K562 (cell line): ENCODE data around the gene ST3GAL5. TPM values are rescaled to one million over a fixed set of nuclear protein-coding genes. Genes with fewer than 3 reads are reported as not detected.

ENCODE experiments used
- ARHGAP35 ChIP-seq: fragments of 450-650 bp; IDR thresholded peaks from 2 replicates; pipeline ENCODE4 v1.6.1; 2018; ENCODE audit not compliant: partially characterized antibody
- CBFB ChIP-seq: sonication (generic); formaldehyde crosslinking; IDR thresholded peaks from 2 replicates; pipeline ENCODE4 v1.4.0; 2020; ENCODE audit warnings: mild to moderate bottlenecking, missing genetic modification reagents
- CCNT2 ChIP-seq: IDR thresholded peaks from 2 replicates; pipeline ENCODE4 v1.6.1; 2011; ENCODE audit warnings: borderline replicate concordance, low read depth, mild to moderate bottlenecking, moderate library complexity, mixed read lengths, low read length; ENCODE audit not compliant: insufficient read length; ENCODE audit errors: extremely low read depth
- CHCHD3 ChIP-seq: fragments of 250-450 bp; sonication (Bioruptor Pico); IDR thresholded peaks from 2 replicates; pipeline ENCODE4 v2.1.2; 2022; ENCODE audit warnings: mild to moderate bottlenecking
- FOXK1 ChIP-seq: sonication (generic); formaldehyde crosslinking; IDR thresholded peaks from 2 replicates; pipeline ENCODE4 v1.8.0; 2022; ENCODE audit warnings: missing genetic modification reagents, mild to moderate bottlenecking, borderline replicate concordance
- GATA2 ChIP-seq: sonication (generic); formaldehyde crosslinking; IDR thresholded peaks from 2 replicates; pipeline ENCODE4 v1.4.0; 2020; ENCODE audit warnings: mild to moderate bottlenecking, missing genetic modification reagents
- GMEB1 ChIP-seq: fragments of 250-450 bp; sonication (Bioruptor Pico); IDR thresholded peaks from 2 replicates; pipeline ENCODE4 v1.4.0; 2020; ENCODE audit warnings: mild to moderate bottlenecking
- HDAC2 ChIP-seq: fragments of 450-650 bp; IDR thresholded peaks from 2 replicates; pipeline ENCODE4 v1.6.1; 2016; ENCODE audit warnings: mild to moderate bottlenecking
- HMG20A ChIP-seq: fragments of 450-650 bp; formaldehyde crosslinking; conservative IDR thresholded peaks from 2 replicates; pipeline ENCODE4 v1.4.0; 2020; ENCODE audit warnings: mild to moderate bottlenecking, mixed read lengths
- HNRNPH1 ChIP-seq: fragments of 200-400 bp; formaldehyde crosslinking; optimal IDR thresholded peaks from 2 replicates; pipeline ENCODE3; 2017; ENCODE audit warnings: low read depth, mild to moderate bottlenecking, low read length, moderate library complexity
- IFI16 ChIP-seq: fragments of 250-450 bp; sonication (Bioruptor Pico); IDR thresholded peaks from 2 replicates; pipeline ENCODE4 v2.1.2; 2022; ENCODE audit warnings: mild to moderate bottlenecking, inconsistent platforms
- KLF6 ChIP-seq: fragments of 250-450 bp; sonication (Bioruptor Pico); IDR thresholded peaks from 2 replicates; pipeline ENCODE4 v1.4.0; 2020; ENCODE audit warnings: mild to moderate bottlenecking, moderate library complexity, borderline replicate concordance
- NFE2L1 ChIP-seq: fragments of 450-650 bp; IDR thresholded peaks from 2 replicates; pipeline ENCODE4 v1.6.1; 2016; ENCODE audit warnings: missing genetic modification characterization, low read depth, mild to moderate bottlenecking, missing compliant biosample characterization, moderate library complexity, borderline replicate concordance
- SIN3B ChIP-seq: fragments of 450-650 bp; IDR thresholded peaks from 2 replicates; pipeline ENCODE4 v1.6.1; 2017; ENCODE audit warnings: low read depth, mild to moderate bottlenecking, moderate library complexity
- SIX5 ChIP-seq, 2 experiments: IDR thresholded peaks; 2 replicates each; pipeline ENCODE4 v1.6.1; 2011; ENCODE audit warnings: low read length in 2 of 2, borderline replicate concordance in 1 of 2, low read depth in 1 of 2, mild to moderate bottlenecking in 1 of 2, moderate library complexity in 1 of 2; ENCODE audit not compliant: insufficient read depth in 1 of 2
- SMAD4 ChIP-seq: fragments of 250-450 bp; sonication (Bioruptor Pico); conservative IDR thresholded peaks from 2 replicates; pipeline ENCODE4 v1.8.0; 2021; ENCODE audit warnings: inconsistent platforms, mild to moderate bottlenecking, moderate library complexity
- SRSF1 ChIP-seq: fragments of 200-400 bp; formaldehyde crosslinking; IDR thresholded peaks from 2 replicates; pipeline ENCODE4 v1.6.1; 2017; ENCODE audit warnings: mild to moderate bottlenecking, low read depth, low read length, moderate library complexity
- TAF9B ChIP-seq: fragments of 450-650 bp; IDR thresholded peaks from 2 replicates; pipeline ENCODE4 v1.6.1; 2018; ENCODE audit warnings: mild to moderate bottlenecking; ENCODE audit not compliant: partially characterized antibody
- TCF3 ChIP-seq: sonication (generic); formaldehyde crosslinking; IDR thresholded peaks from 2 replicates; pipeline ENCODE4 v1.4.0; 2020; ENCODE audit warnings: mild to moderate bottlenecking, missing genetic modification reagents
- TEAD2 ChIP-seq: fragments of 450-650 bp; IDR thresholded peaks from 2 replicates; pipeline ENCODE4 v1.6.1; 2016; ENCODE audit warnings: missing genetic modification characterization, control low read depth, missing compliant biosample characterization
- ZBTB26 ChIP-seq: fragments of 450-650 bp; formaldehyde crosslinking; IDR thresholded peaks from 2 replicates; pipeline ENCODE4 v1.4.0; 2022; ENCODE audit warnings: missing genetic modification characterization
- ZKSCAN8 ChIP-seq: fragments of 200-800 bp; sonication (Bioruptor generic); IDR thresholded peaks from 2 replicates; pipeline ENCODE4 v1.6.1; 2016; ENCODE audit warnings: missing genetic modification characterization, missing compliant biosample characterization
- ZNF134 ChIP-seq: fragments of 250-450 bp; sonication (Bioruptor Pico); conservative IDR thresholded peaks from 2 replicates; pipeline ENCODE4 v1.4.0; 2020
- ZNF778 ChIP-seq: fragments of 450-650 bp; formaldehyde crosslinking; IDR thresholded peaks from 2 replicates; pipeline ENCODE4 v1.4.0; 2020; ENCODE audit warnings: mild to moderate bottlenecking, moderate library complexity
- polyA plus RNA-seq, 8 experiments: library from polyadenylated mRNA; depleted of rRNA in 4 of 8; stranded (reverse) in 5 of 8; unstranded in 3 of 8; fragments of >200 nt; fragmentation: Nextera tagmentation in 2 of 8; fragmentation: Illumina TruSeq in 1 of 8; extraction: Ambion mirVana in 2 of 8; extraction: Trizol in 1 of 8; gene quantifications; 2 replicates each; pipeline versions ENCODE4 v1.2.1 to v1.2.3, GENCODE V29; 2011 to 2014; ENCODE audit warnings: inconsistent platforms in 1 of 8, missing spikeins in 1 of 8
- total RNA-seq, 7 experiments: library from RNA; depleted of rRNA in 6 of 7; stranded (reverse); fragments of >200 nt in 6 of 7; fragmentation: Illumina TruSeq in 2 of 7; extraction: Trizol in 2 of 7; gene quantifications; 2 replicates each; pipeline versions ENCODE4 v1.2.1 to v1.2.3, GENCODE V29; 2011 to 2021; ENCODE audit warnings: low replicate concordance in 1 of 7
- TF ChIP-seq, protein P1 (sequence below), 2 experiments: fragments of 450-650 bp in 1 of 2; sonication (generic) in 1 of 2; formaldehyde crosslinking in 1 of 2; IDR thresholded peaks in 1 of 2; conservative IDR thresholded peaks in 1 of 2; 2 replicates each; pipeline versions ENCODE4 v1.6.1 to v1.8.1; 2016 to 2023; ENCODE audit warnings: mild to moderate bottlenecking in 2 of 2, moderate library complexity in 2 of 2, inconsistent platforms in 1 of 2, missing genetic modification reagents in 1 of 2

The ST3GAL5 gene
- total and polyA plus RNA-seq, 9 of the 15 experiments (the other 6 are each of a cell fraction or from before 2014, with no cell fraction given) = 1.6 to 10.0 (median 4.2) TPM

- TF ChIP-seq TAF9B = peak; percentile 26
- no peak for TF ChIP-seq ZBTB26
- TF ChIP-seq IFI16 (CRISPR knock-in tag) = no peak
- TF ChIP-seq ARHGAP35 = no peak
- TF ChIP-seq, protein P1, sequence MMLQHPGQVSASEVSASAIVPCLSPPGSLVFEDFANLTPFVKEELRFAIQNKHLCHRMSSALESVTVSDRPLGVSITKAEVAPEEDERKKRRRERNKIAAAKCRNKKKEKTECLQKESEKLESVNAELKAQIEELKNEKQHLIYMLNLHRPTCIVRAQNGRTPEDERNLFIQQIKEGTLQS (IDR thresholded peaks at IDR 0.05) = peak; percentile 78
- TF ChIP-seq, protein P1 (CRISPR knock-in tag; conservative IDR thresholded peaks at IDR 0.05) = 0 out of 2 replicates have a peak, but pooled peaks have one; percentile 64
- TF ChIP-seq ZKSCAN8 (CRISPR knock-in tag) = no peak; the same call in 1 of the 2 replicates
- peak; percentile 99 for TF ChIP-seq HDAC2
- no peak for TF ChIP-seq FOXK1
- peak; percentile 96 for TF ChIP-seq TCF3 (CRISPR knock-in tag)
- 0 out of 2 replicates have a peak, but pooled peaks have one; percentile 31 for TF ChIP-seq TEAD2
- TF ChIP-seq CHCHD3 (CRISPR knock-in tag) = no peak
- no peak for TF ChIP-seq GMEB1 (CRISPR knock-in tag)
- TF ChIP-seq CBFB (CRISPR knock-in tag) = no peak
- peak; percentile 66 for TF ChIP-seq CCNT2
- TF ChIP-seq HNRNPH1 = no peak
- TF ChIP-seq SIX5 (IDR thresholded peaks at IDR 0.05; ENCODE audit: borderline replicate concordance in 1 of 2, insufficient read depth in 1 of 2, low read depth in 1 of 2, low read length in 2 of 2) = no peak
- TF ChIP-seq SRSF1 = no peak
- peak; percentile 85 for TF ChIP-seq GATA2 (CRISPR knock-in tag)
- TF ChIP-seq ZNF778 (CRISPR knock-in tag) = no peak
- peak; percentile 89 for TF ChIP-seq SMAD4 (CRISPR knock-in tag)
- no peak for TF ChIP-seq KLF6 (CRISPR knock-in tag)
- no peak for TF ChIP-seq ZNF134
- no peak for TF ChIP-seq NFE2L1 (tag)
- no peak for TF ChIP-seq SIN3B
- TF ChIP-seq HMG20A (CRISPR knock-in tag) = no peak
Observed at GRCh38 chr2:85933753-85934594, 45.2 kb upstream of the ST3GAL5 start (continued).
